HG03159 (cell line): ENCODE measurements around the gene ENPP6.
"Not testable (repeated sequence)": the region's sequence is repeated elsewhere in the genome, so short reads cannot be mapped to it uniquely, and the experiment has no call there.

Source experiments
- ATAC-seq: cut with Tn5 transposase; IDR thresholded peaks from one replicate; pipeline ENCODE4 v1.9.1; 2021; ENCODE audit warnings: mild to moderate bottlenecking, moderate library complexity; ENCODE audit not compliant: unreplicated experiment

ENPP6 gene

DNA sequence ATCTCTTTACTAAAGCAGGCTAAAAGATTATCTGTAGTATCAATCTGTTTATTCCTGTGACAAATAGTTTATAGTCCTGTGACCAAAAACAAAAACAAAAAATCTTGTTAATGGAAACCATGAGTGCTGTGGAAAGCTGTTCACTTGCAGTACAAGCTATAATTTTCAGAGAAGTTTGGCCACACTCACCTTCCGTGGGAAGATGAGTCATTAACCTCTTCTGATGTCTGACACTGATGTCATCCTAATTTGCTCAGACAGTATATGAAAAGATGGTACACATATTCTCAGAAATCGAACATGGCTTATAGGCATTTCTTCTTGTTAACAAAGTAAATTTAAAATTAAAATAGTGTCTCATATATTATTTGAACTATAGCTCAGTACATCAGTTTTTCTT lies 19.9 kb upstream of the ENPP6 start:
- ATAC-seq: no peak

DNA sequence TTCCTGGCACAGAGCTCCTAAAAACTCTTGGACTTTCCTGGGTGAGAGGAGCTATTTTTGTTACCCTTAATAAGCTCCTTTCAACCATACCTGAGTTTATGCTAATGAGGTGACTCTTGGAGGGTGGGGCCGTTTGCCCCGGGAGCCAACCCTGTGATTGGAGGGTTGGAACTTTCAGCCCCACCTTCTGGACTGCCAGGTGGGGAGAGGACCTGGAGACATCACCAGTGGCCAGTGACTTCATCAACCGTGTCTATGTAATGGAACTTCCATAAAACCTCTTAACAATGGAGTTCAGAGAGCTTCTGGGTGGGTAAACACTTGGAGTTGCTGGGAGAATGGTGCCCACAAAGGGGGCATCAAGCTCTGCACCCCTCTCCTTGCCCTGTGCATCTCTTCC lies 17.9 kb upstream of the ENPP6 start:
- no peak for ATAC-seq

DNA sequence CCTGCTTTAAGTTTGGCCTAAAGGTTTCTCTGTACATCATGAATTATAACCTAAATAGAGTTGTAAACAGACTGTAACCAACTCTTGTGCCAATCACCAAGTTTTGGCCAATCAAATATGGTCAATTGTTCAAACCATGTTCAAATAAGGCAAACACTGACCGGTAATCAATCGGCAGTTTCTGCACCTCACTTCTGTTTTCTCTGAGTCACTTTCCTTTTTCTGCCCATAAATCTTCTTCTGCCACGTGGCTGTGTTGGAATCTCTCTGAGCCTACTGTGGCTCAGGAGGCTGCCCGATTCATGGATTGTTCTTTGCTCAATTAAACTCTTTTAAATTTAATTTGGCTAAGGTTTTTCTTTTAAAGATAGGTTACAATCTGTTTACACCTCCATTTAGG lies 16.5 kb upstream of the ENPP6 start:
- ATAC-seq: no peak

DNA sequence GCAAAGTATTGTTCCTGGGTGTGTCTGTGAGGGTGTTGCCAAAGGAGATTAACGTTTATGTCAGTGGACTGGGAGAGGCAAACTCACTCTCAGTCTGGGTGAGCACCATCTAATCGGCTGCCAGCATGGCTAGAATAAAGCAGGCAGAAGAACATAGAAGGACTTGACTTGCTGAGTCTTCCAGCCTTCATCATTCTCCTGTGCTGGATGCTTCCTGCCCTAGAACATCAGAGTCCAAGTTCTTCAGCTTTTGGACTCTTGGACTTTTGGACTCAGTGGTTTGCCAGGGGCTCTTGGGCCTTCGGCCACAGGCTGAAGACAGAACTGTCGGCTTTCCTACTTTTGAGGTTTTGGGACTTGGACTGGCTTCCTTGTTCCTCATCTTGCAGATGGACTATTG lies 15.3 kb upstream of the ENPP6 start:
- ATAC-seq: no peak

DNA sequence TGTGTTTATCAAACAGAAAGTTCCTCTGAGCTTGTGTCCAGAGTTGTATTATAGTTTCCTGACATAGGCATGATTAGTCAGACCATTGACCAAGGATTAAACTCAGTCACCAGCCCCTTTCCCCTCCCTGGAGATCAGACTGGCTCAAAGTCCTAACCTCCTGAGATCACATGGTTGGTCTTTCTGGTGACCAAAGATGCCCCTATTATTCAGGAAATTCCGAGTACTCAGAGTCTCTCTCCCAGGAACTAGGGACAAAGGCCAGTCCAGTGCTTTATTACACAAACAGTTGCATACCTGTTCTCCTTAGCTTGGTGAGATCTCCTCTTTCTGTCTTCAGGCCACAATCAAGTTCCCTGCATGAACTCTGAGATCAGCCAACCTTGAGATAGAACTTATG lies 14.5 kb upstream of the ENPP6 start:
- no peak for ATAC-seq

DNA sequence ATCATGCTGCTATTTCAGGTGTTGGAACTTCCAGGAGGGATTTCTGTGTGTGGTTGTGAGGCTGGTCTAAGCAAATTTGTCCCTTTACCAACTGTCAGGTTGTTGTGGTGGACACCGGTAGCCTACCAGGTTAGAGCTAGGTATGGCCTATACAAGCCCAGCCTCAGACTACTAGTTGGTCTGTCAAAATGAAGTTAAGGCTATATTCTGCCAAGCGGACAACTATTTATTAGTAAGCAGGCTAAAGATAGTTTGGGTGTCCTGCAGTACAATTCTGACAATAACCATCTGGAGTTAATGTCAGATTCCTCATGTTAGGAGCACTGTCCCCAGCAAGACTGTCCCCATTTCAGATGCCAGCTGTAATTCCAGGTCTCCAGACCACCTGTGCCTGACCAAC lies 13.9 kb upstream of the ENPP6 start:
- no peak for ATAC-seq

DNA sequence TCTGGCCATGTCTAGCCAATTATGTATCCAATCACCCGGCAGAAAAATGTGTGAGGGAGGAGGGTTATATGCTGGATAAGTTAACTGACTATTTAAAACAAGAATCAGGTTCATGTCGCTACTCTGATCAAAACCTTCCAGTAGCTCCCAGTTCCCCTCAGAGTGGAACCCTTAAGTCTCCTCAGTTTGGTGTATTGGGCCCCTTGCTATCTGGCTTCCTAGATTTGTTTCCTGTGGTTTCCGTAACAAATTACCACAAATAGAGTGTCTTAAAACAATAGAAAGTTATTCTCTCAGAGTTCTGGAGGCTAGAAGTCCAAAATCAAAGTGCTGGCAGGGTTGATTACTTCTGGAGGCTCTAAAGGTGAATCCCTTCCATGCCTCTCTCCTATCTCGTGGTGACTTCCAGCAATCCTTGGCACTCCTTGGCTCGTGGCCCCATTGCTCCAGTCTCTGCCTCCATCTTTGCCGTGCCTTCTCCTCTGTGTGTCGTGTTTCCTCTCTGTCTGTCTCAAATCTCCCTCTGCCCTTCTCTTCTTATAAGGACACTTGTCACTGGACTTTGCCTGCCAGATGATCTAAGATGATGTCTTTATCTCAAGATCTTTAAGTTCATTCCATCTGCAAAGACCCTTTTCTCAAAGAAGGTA lies 10.5 kb upstream of the ENPP6 start:
- no peak for ATAC-seq

DNA sequence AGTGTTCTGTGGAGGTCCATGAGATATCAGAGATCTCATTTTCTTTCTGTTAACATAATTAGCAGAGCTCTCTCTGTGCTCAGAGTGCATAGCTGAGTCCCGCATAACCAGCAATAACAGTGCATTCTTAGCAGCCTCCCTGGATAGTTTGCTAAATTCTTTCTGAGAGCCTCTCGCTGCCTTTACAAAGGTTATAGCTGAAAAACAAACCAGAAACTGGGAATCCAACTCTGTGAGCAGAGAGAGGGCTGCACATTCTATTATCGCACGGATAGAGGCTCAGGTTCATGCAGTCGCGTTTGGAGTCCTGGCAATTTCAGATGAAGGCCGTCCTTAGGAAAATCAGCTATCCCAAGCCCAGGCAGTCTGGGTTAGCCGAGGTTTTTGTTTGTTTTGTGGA lies 1.2 kb downstream of the ENPP6 start:
- ATAC-seq: no peak

DNA sequence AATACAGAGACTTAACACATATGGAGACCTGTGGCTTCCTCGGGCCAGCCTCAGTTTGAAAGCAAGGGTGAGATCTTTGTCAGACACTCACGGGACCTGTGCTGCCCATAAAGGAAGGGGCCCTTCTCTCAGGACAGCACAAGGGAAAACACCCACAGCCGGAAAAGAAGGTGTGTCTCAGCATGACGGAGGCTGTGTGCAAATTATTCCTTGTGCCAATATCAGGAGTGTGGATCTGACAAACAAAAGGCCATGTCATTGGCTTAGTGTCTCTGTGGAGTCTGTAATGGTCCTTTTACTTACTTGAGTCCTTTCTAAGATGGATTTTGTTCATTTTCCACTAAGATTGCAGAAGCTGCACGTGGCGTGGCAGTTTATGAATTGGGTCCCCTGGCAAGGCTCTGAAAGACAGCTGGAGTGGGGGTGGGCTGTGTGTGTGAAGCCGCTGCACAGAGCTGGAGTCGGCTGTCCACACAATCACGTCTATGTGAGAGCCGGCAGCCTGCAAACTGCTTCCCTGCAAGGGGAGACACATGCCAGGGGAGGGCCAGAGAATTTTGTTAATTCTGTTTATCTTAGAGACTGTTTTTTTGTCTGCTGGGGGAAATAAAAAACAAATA lies 1.9 kb downstream of the ENPP6 start:
- no peak for ATAC-seq

DNA sequence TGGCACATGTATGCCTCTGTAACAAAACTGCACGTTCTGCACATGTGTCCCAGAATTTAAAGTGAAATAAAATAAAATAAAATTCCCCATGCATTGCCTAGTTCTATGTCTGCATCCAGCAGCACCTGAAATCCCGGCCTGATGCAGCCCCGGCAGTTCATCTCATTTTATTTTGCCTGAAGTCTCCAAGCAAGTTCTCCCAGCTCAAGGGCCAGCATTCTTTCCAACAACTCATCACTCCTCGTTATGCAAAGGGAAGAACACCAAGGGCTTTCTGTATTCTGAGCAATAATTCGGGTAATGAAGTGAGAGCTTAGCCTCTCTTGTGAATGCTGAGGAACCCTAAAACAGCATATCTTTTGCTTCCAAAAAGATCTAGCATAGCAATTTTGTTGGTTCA lies 2.7 kb downstream of the ENPP6 start:
- no peak for ATAC-seq

DNA sequence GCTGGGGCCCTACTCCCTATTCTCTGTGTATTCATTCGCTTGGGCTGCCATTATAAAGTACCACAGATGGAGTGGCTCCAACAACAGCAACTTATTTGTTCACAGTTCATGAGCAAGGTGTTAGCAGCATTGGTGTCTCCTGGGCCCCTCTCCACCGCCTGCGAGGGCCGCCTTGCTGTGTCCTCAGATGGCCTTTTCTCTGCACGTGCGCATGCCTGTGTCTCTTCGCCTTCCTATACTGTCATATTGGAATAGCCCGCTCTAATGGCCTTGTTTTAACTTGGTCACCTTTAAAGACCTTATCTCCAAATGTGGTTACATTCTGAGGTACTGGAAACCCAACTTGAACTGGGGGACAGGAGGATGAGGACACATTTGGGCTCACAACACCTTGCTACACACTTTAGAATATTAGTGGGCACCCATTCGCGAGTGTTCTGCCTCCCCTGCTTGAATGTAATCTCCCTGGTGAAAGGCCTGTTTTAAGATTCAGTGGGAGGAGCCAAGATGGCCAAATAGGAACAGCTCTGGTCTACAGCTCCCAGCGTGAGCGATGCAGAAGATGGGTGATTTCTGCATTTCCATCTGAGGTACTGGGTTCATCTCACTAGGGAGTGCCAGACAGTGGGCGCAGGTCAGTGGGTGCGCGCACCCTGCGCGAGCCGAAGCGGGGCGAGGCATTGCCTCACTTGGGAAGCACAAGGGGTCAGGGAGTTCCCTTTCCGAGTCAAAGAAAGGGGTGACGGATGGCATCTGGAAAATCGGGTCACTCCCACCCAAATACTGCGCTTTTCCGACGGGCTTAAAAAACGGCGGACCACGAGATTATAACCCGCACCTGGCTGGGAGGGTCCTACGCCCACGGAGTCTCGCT lies 9.7 kb downstream of the ENPP6 start:
- not testable (repeated sequence) for ATAC-seq

DNA sequence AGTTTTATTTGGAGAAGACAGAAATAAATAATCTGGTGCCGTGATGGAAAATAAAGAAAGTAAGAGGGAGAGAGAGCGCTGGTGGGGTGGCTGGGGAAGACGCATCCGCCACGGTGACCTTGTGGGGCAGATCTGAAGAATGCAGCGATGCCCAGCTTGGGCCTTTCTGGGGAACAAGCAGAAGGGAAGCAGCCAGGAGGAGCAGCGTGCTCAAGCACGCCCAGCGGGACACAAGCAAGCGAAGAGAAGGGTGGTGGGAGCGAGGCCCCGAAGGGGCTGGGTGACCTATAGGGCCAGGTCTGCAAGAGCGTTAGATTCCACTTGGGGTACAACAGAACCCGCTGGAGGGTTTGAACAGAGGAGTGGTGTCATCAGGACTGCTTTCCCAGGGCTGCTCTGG lies 12.4 kb downstream of the ENPP6 start:
- ATAC-seq: no peak

DNA sequence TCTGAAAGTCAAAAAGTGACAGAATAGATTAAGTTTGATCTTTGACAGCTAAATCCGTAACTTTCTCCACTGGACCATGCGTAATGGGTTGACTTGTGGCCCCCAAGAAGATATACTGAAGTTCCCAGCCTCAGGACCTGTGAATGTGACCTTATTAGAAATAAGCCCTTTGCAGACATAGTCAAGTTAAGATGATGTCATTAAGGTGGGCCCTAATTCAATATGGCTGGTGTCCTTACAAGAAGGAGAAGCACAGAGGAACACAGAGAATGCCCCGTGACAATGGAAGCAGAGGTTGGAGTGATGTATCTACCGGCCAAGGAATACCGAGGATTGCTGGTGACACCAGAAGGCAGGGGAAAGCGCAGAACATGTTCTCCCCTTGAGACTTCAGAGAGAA lies 14.4 kb downstream of the ENPP6 start:
- ATAC-seq: no peak

DNA sequence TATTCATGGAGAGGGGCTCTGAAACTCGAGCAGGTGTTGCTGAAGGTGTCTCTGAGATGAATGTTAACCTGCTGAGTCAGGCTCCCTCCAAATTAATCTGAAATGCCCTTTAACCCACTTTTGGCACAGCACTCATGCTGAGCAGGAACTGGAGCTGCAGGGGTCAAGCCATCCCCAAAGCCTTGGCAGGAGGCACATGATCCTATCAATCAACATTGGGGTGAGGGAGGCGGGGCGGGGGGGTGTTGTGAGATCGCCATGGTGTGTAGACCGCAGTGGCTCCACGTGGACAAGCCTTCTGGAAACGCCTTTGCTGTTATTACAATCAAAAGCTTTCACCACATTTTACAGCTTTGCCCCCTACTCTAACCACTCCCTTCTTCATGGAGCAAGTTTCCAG lies 16.5 kb downstream of the ENPP6 start:
- no peak for ATAC-seq

DNA sequence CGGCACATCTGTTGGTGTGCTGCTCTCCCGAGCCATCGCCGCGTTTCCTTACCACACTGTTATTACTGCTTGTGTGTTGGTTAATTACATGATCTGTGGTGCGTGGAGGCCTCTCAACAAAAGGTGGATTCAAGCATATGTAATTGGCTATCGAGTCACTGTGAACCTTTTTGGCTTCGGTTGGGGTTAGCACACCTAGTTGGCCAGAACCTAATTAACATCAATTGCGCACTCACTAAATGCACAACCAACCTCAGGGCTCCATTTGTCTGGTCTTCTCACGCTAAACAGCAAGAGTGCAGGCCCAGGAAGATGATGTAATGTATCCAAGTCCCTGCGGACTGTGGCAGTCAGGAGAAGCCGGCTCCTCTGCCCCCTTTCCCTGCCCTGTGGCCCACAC lies 17.4 kb downstream of the ENPP6 start:
- ATAC-seq: no peak

DNA sequence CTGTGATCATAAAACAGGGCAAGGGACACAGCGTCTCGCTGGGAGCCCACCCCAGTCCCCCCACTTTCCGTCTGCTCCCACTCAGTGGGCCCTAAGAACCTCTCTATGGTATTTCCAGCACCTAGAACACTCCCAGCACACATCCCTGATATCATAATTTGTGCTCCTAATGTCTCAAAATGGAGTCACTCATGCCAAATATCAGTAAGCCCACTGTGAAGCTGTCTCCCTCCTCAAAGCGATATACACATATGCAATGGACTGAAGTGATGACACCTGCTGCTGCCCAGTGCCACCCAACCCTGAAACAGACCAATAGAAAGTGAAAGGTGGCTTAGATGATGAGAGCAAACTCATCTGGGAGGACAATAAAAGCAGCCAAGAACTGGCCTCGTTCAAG lies 17.9 kb downstream of the ENPP6 start:
- no peak for ATAC-seq

DNA sequence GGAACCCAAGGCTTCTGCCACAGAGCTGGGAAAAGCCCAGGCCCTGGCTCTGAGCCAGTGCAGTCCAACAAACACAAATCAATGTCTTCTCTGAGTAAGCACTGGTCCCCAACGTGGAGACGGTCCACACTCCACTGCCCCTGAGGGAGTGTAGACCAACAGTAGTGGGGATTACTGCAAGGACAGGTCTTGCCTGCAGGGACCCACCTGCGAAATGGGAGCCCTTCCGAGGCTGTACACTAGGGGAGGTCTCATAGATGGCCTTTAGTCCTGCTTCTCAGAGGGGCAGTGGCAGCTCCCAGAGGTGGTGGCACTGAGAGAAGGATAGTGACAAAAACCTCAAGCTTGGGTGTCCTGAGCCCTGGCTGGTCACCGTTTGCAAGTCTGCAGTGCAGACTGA lies 19.5 kb downstream of the ENPP6 start:
- ATAC-seq: no peak

DNA sequence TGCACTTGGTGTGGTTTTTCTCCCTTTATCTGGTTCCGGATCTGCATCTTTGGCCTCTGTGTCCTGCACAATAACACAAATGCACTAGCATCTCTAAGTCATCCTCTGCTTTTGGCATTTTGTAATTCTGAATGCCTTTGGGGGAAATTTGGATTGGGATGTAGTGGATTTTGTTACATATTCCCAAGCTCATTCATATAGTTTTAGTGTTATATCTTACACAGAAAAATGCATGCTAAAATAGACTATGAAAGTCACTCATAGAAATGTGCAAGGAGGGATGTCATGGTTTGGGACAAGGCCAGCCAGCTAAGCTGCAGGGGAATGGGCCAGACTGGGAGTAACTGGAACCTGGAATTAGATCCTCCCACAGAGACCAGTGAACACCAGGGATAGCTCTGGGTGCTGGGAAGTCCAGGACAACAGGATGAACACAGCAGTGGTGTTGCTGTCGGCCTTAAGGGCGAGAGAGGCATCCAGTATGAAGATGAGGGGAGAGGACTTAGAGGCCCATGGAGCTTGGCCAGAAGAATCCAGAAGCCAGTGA lies 20.1 kb downstream of the ENPP6 start:
- no peak for ATAC-seq

DNA sequence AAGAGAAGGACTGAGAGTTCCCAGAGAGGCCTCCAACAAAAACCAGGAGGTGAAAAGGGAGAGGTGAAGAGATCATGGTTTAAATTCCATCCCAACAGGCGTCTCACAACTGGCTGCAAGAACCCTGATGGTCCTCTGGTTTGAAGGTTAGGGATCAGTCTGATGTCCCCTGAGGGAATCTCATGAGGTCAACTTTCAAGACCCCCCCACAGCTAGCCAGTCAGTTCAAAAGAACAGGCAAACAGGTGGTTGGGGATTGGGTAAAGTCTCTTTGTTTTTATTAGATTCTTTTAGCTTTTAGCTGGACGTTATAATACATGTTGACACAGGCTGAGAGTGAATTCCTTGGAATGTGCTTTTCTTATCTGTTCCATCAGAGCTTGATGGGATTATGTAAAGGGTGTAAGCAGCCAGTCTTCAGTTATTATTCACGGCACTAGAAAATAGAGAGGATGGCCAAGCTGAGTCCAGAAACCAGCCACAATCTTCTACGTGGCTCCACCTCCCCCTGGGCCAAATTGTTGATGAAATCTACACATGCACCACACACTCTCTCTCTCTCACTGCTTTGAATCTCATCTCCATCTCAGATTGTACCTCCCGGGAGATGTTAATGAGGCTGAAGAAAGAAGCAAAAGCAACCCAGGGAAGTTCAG lies 20.8 kb downstream of the ENPP6 start:
- no peak for ATAC-seq

DNA sequence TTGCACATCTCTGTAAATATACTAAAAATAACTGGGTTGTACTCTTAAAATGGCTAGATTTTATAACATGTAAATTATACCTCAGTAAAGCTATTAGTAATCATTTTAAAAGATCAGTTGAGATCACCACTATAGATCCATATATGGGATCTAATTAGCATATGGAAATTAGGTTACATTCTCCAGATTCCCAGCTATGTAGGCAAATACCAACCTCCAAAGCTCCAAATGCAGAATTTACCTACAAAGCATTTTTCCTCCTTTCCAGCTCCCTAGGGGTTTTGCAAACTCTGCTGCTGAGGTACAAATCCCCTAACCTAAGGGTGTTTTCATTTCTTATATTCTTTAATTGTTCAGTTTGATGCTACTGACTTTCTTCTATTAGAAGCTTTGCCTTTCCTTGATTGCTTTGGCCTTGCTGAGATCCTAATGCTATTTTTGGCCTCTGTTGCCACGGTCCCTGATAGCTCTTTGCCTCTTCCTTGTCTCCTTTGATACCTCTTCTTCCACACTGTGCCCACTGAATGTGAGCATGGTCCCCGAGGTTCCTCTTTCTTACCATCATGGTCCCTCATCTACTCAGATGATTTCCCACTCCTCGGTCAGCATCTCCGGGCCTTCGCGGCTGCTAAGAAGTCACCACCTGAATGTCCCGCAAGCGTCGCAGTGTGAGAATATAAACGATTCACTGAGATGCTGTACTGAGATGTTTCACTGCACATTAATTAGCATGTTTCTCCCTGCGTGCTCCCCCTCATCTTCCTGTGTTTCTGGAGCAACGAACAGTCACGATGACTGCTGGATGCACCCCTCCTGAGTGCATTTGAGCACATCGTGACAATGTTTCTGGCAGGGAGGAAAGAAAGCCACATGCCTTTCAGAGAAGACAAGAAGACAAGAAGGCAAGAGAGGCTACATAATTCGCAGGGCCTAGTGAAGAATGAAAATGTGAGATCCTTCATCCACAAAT lies 23.8 kb downstream of the ENPP6 start:
- no peak for ATAC-seq
